K562 (cell line): ENCODE results near the gene PIEZO2.

Experiments used
- CHD2 ChIP-seq: IDR thresholded peaks from 2 replicates; pipeline ENCODE4 v1.6.1; 2011; ENCODE audit warnings: low read depth, low read length
- ELK1 ChIP-seq: sonication (generic); formaldehyde crosslinking; IDR thresholded peaks from 2 replicates; pipeline ENCODE4 v1.8.1; 2022; ENCODE audit warnings: missing genetic modification reagents
- ETS1 ChIP-seq: conservative IDR thresholded peaks from 2 replicates; pipeline ENCODE4 v1.6.1; 2011; ENCODE audit warnings: low read depth, mild to moderate bottlenecking, low read length; ENCODE audit not compliant: control insufficient read depth
- GATAD2B ChIP-seq: fragments of 450-650 bp; IDR thresholded peaks from 2 replicates; pipeline ENCODE4 v1.6.1; 2017; ENCODE audit warnings: mild to moderate bottlenecking, borderline replicate concordance
- KLF6 ChIP-seq: fragments of 250-450 bp; sonication (Bioruptor Pico); IDR thresholded peaks from 2 replicates; pipeline ENCODE4 v1.4.0; 2020; ENCODE audit warnings: mild to moderate bottlenecking, moderate library complexity, borderline replicate concordance
- MTA1 ChIP-seq: fragments of 450-650 bp; IDR thresholded peaks from 2 replicates; pipeline ENCODE4 v1.6.1; 2017; ENCODE audit warnings: borderline replicate concordance
- POLR2A ChIP-seq: fragments of 450-650 bp; conservative IDR thresholded peaks from 2 replicates; pipeline ENCODE4 v1.6.1; 2016
- SMAD4 ChIP-seq: fragments of 250-450 bp; sonication (Bioruptor Pico); conservative IDR thresholded peaks from 2 replicates; pipeline ENCODE4 v1.8.0; 2021; ENCODE audit warnings: inconsistent platforms, mild to moderate bottlenecking, moderate library complexity
- SP1 ChIP-seq: sonication (generic); formaldehyde crosslinking; IDR thresholded peaks from 2 replicates; pipeline ENCODE4 v1.8.1; 2022; ENCODE audit warnings: mild to moderate bottlenecking, missing genetic modification reagents
- STAG1 ChIP-seq: sonication (generic); formaldehyde crosslinking; IDR thresholded peaks from 2 replicates; pipeline ENCODE4 v1.5.0; 2020; ENCODE audit warnings: missing genetic modification reagents, borderline replicate concordance
- TBL1XR1 ChIP-seq, 2 experiments: IDR thresholded peaks; 2 replicates each; pipeline ENCODE4 v1.6.1; 2012; ENCODE audit warnings: improper control_type of control experiment in 2 of 2, low read length in 2 of 2, mild to moderate bottlenecking in 1 of 2
- ZBTB8A ChIP-seq: fragments of 450-650 bp; IDR thresholded peaks from 2 replicates; pipeline ENCODE4 v1.6.1; 2018; ENCODE audit warnings: mild to moderate bottlenecking, moderate library complexity; ENCODE audit not compliant: partially characterized antibody
- ZNF398 ChIP-seq: fragments of 250-450 bp; sonication (Bioruptor Pico); IDR thresholded peaks from 2 replicates; pipeline ENCODE4 v1.8.0; 2021; ENCODE audit warnings: moderate library complexity, mild to moderate bottlenecking, inconsistent platforms

GRCh38 chr18:11050966-11051365 is 98.4 kb downstream of the PIEZO2 start:
- TF ChIP-seq ZBTB8A (no peak), ZNF398 (CRISPR knock-in tag) (no peak), ELK1 (CRISPR knock-in tag) (no peak), SMAD4 (CRISPR knock-in tag) (no peak), ETS1 (no peak), STAG1 (no peak), SP1 (no peak), CHD2 (no peak), TBL1XR1 (IDR thresholded peaks at IDR 0.05; ENCODE audit: low read length in 2 of 2) (no peak), GATAD2B (no peak), POLR2A (no peak), KLF6 (CRISPR knock-in tag) (no peak), MTA1 (no peak)
